Measurements from ENCODE around the gene BCAS3.

BCAS3 gene

DNA sequence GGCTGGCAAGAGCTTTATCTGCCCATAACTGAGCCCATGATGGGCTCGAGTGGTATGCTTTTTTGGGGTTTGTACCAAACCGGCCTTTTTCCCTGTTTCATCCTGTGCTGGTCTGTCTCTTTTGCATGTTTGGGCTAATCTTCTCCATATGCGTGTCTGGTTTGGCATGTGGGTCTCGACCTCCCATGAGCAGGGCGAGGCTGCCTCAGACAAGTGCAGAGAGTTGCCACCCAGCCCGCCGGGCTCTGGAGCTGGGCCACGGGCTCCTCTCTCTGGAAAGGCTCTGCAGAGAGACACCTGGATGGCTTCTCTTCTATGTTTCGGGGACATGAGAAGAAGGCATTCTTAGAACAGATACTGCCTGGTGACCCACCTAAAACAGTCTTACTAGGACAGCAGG lies 654.2 kb downstream of the BCAS3 start:
- TF ChIP-seq, protein P1, sequence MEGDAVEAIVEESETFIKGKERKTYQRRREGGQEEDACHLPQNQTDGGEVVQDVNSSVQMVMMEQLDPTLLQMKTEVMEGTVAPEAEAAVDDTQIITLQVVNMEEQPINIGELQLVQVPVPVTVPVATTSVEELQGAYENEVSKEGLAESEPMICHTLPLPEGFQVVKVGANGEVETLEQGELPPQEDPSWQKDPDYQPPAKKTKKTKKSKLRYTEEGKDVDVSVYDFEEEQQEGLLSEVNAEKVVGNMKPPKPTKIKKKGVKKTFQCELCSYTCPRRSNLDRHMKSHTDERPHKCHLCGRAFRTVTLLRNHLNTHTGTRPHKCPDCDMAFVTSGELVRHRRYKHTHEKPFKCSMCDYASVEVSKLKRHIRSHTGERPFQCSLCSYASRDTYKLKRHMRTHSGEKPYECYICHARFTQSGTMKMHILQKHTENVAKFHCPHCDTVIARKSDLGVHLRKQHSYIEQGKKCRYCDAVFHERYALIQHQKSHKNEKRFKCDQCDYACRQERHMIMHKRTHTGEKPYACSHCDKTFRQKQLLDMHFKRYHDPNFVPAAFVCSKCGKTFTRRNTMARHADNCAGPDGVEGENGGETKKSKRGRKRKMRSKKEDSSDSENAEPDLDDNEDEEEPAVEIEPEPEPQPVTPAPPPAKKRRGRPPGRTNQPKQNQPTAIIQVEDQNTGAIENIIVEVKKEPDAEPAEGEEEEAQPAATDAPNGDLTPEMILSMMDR (IDR thresholded peaks at IDR 0.05; ENCODE audit: low read length, missing control alignments), result no peak
- no peak for DNase-seq (ENCODE audit: low read depth)
- no peak overlapping the region for H3K4me3 ChIP-seq (replicated peaks; ENCODE audit: low read depth, low read length)

DNA sequence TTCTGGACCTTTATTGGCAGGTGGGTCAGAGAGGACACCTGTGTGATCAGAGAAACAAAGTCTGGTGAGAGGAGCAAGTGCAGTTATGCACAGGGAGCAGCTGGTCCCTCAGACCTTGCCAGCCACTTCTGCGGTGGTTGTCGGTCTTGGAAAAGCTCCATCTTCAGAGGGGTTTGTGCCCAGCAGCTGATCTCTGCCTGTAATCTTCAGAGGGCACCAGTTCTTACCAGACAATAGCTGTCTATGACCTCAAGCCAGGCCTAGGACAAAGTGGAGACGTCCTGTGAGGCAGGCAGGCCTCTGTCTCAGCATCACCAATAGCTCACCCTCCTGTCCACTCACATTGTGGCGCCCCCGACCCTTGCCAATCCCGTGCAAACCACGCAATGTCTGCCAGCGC lies 655.5 kb downstream of the BCAS3 start:
- no peak overlapping the region for H3K4me3 ChIP-seq (replicated peaks; ENCODE audit: low read depth, low read length)
- TF ChIP-seq, protein P1 (IDR thresholded peaks at IDR 0.05; ENCODE audit: low read length, missing control alignments), result no peak
- no peak for DNase-seq (ENCODE audit: low read depth)

DNA sequence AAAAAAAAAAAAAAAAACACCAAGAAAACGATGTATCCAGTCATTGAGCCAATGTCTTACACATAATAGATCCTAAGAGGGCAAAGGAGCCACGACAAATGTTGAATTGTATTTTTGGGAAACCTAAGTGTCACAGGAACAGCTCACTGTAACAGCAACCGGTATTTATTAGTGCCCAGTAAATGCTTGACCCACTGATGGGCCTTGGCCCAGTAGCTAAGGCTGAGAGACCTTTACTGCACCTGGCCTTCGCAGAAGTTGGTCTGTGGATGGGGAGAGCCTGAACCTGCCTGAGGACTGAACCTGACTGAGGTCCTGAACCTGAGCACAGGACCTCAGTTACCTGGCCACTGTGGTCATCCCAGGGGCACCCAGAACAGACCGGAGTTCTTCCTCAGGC lies 657.0 kb downstream of the BCAS3 start:
- DNase-seq (ENCODE audit: low read depth), result no peak
- H3K4me3 ChIP-seq (replicated peaks; ENCODE audit: low read depth, low read length), result no peak overlapping the region
- TF ChIP-seq, protein P1 (IDR thresholded peaks at IDR 0.05; ENCODE audit: low read length, missing control alignments), result no peak

DNA sequence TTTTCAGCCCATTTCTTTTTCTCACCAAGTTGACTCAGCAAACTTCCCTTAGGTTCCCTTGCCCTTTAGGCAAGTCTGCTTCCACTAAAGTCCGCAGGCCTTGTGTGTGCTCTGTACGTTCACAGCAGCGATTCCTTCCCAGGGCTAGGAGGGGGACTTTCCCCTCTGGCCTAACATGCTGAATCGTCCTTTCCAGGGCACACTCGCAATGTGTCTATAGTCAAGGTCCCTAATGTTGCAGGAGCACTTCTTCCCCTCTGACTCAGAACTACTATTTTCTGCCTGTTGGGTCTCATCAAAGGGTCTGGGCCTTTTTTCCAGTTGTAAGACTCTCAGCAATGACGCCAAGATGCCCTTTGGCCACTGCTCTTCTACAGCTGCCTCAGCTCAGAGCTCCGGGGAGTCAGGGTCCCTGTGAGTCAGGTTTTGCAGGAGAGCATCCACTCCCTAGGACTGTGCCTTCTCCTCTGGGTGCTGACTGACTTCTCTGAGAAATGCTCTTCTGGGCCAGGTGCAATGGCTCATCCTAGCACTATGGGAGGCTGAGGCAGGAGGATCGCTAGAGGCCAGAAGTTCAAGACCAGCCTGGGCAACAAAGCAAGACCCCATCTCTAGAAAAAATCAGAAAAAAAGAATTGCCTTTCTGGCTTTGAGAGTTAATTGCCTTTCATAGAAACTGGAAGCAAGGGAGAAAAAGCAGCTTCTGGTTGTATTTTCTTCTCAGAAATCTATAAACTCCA lies 657.6 kb downstream of the BCAS3 start:
- no peak overlapping the region for H3K4me3 ChIP-seq (replicated peaks; ENCODE audit: low read depth, low read length)
- TF ChIP-seq, protein P1 (IDR thresholded peaks at IDR 0.05; ENCODE audit: low read length, missing control alignments), result no peak
- DNase-seq (ENCODE audit: low read depth), result peak; percentile 66

DNA sequence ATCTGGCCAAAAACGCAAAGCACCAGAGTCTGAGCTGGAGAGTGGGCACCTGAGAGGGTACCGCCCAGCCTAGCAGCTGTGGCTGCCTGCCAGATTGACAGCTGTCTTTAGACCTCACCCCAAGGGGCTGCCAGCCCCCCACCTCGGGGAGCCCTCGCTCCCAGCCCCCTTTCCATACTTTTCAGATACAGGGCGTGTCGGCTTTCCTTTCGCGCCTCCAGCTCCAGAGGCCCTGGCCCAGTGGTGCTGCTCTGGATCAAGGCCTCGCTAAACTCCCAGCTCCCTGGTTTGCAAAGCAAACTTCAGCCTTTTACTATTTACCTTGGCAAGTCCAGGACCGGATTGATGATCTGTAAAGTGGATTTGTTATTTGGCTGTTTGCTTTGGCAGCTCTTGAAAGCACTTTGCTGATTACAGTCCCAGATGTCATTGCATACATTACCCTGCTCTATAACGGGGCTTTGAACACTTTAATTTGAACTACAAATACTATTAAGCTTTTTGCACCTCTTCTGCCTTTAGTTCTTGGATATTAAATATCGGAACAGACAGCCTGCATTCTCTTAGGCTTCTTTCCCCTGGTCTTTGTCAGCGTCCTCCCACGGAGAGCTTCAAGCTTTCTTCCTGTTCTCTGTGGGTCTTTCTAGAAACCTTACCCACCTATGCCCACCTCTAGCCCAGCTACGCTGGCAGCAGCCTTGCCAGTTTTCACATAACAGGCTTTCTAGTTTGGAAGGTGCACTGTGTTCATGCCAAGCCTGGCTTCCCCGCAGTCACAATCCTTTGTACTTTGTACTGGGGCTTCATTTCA lies 658.4 kb downstream of the BCAS3 start:
- no peak for DNase-seq (ENCODE audit: low read depth)
- TF ChIP-seq, protein P1 (IDR thresholded peaks at IDR 0.05; ENCODE audit: low read length, missing control alignments), result no peak

DNA sequence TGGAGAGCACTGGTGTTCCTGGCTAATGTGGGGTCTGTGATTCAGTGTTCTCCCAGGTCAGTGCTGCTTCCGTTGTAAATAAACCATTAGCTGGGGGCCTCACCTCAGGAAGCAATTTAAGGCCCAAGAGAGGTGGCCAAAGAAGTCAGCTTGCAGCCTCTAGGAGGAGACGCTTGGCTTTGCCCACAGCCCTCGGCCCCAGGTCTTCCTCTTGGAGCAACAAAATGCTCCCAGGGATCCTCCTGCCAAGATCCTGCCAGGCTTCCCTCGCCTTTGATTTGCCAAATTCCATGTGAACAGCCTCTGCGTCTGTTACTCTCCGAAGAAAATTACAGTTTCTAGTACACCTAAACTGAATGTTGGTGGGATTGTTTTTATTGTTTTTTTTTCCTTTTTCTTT lies 659.6 kb downstream of the BCAS3 start:
- TF ChIP-seq, protein P1 (IDR thresholded peaks at IDR 0.05; ENCODE audit: low read length, missing control alignments), result no peak
- no peak for DNase-seq (ENCODE audit: low read depth)
- H3K4me3 ChIP-seq (replicated peaks; ENCODE audit: low read depth, low read length), result no peak overlapping the region

More for the DNA sequence above, 658.4 kb downstream of the BCAS3 start:
- no peak overlapping the region for H3K4me3 ChIP-seq (replicated peaks; ENCODE audit: low read depth, low read length)
